ENCODE data around the gene TMUB2.
A peak's percentile ranks its signal among the peaks of the same experiment; 100 is the strongest.
"Not testable (repeated sequence)": the region's sequence is repeated elsewhere in the genome, so short reads cannot be mapped to it uniquely, and the experiment has no call there.

Gene TMUB2

DNA sequence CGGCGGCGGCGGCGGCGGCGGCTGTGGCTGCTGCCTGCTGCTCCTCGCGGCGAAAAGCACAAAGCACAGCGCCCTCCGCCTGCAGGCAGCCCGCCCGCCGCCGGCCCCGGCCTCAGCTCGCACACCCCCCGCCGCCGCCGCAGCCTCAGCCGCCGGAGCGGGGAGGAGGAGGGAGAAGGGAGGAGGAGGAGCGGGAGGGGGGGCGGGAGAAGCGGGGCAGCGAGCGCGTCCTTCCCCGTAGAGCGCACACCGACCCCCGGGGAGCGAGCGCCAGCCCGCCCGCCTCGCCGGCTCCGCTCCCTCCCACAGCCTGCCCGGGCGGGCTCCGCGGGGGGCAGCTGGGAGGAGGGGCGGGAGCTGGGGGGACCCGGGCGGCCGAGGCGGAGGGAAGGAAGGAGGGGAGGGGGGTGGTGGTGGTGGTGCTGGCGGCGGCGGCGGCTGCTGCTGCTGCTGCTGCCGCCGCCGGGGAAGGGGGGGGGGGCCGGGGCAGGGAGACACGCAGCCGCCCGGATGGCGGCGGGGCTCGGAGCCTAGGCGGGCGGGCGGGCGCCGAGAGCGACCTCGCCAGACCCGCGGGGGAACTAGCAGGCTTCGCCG is 32.9 kb downstream of the TMUB2 start, which contains the start of gene UBTF:
UBTF (minus strand) TSS at position 60 of the 597 bp plus-strand sequence. CDS start 1,446 bp downstream, outside the sequence.
- peak; percentile 66 for DNase-seq

DNA sequence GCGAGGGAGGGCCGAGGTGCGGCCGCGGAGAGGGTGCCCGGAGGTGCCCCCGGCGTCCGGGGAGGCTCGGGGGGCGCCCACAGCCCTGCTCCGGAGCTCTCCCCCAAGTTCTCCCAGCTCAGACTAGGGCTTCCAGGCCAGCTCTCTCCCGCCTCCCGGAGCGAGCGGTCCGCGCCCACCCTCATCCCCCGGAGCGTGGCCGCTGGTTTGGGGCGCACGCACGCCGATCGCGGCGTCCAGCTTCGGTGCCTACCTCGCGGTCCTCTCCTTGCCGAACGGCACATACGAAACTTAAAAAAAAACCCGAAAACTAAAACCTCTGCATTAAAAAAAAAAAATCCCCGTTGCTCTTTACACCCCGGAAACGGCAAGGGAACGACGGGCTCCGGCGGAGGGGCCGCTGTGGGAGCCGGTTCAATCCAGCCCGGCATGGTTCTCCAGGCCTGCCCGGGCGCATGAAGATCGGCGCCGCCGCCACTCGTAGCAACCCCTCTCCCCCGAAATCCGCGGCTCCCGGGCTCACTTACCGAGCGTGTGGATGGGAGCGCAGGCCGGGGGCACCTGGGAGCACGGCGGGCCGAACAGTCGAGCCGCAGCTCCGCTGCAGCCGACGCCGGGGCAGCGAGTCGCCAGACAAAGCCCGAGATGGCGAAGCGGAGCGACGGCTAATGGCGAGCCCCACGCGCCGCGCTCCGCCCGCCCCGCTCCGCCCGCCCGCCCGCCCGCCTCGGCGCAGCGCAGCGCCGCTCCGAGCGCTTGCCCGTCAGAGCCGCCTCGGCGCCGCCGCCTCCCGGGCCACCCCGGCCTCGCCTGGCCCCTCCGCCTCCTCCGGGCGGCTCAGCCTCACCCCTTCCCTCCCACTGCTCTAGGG is 33.7 kb downstream of the TMUB2 start:
- DNase-seq: peak; percentile 61

DNA sequence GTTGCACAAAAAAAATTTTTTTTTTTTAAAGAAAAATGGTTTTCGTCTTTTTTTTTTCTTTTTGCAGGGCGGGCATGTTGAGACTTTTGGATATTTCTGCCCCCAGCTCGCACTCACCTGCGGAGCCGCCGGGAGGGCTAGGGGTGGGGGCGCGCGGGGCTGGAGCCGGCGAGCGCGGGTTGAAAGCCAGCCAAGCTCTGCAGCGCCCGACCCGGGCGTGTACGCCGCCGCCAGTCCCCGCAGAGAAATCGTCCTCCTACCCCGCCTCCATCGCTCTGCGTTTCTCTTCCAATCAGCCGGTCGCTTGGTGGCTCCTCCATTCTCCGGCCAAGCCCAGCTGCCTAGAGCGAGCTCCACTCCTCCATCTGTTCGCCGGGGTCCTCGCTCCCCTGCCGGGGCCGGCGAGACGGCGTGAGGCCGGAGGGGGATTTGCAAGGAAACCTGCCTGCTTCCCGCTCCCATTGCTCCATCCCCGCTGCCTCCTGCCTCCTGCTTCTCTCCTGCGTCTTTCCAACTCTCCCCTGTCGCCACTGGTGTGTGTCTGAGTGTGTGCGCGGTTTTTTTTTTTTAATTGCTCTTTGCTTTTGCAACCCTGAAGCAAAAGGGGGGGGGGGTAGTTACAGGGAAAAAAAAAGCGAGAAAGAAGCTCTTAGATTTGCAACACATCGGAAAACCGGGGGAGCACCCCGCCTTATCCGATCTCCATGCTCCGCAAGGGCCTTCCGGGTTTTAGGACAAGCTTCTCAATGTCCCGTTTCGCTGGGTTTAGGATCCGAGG is 34.5 kb downstream of the TMUB2 start:
- peak; percentile 78 for DNase-seq

DNA sequence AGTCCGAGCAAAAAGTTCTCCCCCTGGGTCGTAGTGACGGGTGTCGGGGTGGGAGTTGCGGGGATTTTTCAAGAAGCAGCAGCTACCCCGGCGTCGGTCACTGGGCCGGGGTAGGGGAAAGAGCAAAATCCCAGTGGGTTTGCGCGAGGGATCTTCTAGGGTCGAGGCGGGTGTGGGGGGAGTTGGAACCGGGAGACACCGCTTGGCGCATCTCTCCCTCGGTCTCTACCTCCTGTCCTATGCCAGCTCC is 35.0 kb downstream of the TMUB2 start:
- no peak for DNase-seq

DNA sequence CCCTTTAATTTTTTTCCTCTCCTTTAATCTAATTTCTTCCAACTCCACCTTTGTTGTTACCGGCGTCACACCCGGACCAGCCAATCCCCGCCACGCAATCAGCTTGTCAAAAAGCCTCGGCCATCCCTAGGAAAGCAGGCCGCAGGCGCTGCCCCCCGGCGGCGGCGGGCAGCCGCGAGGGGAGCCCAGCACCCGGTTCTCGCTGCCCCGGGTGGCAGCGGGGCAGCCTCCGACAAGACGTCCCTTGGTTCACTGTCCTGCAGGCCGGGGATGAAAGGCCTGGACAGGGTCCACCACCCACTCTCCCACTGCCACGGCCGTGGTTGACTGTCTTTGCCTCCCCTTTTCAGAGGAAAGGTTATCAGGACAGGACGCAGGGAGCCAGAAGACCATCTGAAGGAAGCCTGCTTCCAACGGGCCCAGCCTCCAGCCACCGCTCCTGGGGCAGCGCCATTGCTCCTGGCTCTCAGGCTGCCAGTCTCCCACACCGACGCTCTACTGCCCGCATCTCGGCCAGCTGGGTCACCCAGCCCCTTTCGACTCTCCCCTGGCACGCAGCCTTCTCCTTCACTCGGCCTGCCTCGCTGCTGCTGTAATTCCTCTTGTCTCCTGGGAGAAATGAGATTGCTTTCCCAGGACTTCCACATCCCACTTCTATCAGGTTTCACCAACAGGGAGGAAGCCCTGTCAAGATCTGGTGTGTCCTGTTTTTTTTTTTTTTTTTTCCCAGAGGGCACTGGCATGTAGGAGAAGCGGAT is 35.5 kb downstream of the TMUB2 start:
- DNase-seq: peak; percentile 66

DNA sequence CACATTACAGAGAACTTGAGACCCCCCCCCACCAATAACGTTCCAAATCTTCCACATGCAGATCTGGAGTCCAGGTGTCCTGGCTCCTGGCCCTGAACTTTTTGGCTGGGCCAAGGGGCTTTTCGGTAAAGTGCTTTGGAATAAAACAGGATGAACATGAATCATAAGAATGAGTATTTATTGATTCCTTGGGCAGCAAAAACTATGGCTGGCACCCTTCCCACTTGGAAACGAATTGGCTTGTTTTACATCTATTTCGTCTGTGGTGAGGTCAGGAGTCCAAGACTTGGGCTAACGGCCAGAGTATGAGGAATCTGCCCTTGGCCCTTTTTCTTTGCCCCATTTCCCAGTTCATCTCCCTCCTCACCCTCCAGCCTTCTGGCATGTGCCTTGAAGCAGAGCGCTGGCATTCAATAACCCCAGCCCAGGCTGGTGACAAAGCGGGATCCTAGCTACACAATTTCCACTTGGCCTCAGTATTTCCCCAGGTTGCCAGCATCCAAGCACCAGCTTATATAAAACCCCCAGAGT is 36.8 kb downstream of the TMUB2 start:
- no peak for DNase-seq

DNA sequence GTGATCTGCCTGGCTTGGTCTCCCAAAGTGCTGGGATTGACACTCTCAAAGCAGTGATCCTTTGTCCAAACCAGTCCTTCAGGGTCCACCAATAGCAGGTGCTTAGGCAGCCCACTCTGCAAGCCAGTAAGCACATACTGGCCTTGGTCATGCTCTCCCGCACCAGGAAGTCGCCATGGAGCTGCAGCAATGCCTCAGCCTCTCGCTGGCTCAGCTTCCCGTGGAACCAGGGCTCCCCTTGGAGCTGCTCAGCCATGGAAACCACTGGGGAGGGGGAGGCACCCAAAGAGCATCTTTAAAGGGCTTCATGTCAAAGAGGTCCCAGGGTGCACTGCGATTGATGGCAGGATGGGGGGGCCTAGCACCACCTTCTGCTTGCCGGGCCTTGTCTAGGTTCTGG is 42.3 kb downstream of the TMUB2 start:
- DNase-seq: no peak

DNA sequence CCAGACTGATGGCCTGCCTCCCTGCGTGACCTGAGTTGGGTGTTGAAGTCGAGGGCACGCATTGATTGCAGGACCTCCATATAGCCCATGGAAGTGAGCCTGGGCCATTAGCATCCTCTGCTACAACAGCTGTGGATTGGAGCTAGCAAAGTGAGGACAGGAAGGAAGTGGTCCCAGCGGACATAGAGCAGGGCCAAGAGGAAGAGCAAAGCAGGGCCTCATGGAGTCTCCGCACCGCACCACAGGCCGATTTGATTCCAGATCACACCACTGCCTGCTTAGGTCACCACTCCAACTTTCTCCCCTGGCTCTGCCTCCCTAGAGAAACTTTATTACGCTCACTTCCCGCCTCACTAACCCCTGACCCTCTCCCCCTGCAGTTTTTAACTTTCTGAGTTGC is 43.4 kb downstream of the TMUB2 start:
- no peak for DNase-seq

DNA sequence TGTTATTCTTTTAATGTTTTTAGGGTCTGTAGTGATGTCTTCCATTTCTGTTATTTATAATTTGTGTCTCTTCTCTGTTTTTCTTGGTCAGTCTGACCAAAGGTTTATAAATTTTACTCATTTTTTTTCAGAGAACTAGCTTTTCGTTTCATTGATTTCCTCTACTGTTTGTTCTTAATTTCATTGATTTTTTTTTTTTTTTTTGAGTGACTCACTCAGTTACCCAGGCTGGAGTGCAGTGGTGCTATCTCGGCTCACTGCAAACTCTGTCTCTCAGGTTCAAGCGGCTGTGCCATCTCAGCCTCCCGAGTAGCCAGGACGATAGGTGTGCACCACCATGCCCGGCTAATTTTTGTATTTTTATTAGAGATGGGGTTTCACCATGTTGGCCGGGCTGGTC is 45.3 kb downstream of the TMUB2 start:
- DNase-seq: no peak

DNA sequence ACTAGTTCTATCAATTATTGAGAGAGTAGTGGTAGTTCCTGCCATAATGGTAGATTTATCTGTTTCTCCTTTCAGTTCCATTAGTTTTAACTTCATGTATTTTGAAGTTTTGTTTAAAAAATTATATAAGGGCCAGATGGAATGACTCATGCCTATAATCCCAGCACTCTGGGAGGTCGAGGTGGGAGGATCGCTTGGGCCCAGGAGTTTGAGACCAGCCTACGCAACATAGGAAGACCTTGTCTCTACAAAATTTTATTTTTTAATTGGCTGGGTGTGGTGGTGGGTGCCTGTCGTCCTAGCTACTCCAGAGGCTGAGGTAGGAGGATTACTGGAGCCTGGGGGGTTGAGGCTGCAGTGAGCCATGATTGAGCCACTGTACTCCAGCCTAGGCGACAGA is 46.8 kb downstream of the TMUB2 start:
- no peak for DNase-seq

DNA sequence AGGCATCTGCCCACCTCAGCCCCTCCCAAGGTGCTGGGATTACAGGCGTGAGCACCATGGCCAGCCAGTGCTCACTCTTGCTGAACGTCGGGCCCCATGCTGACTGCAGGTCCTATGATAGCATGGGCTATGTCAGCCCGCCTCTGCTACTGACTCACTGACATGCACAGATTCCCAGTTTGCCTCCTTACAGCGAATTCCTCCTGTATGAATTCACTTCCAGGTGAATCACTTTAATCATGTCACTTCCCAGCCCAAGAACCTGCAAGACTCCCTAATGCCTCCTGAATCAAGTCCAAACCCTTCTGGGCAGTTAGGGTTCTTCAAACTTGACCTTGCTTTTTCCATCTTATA is 48.8 kb downstream of the TMUB2 start:
- DNase-seq: no peak

DNA sequence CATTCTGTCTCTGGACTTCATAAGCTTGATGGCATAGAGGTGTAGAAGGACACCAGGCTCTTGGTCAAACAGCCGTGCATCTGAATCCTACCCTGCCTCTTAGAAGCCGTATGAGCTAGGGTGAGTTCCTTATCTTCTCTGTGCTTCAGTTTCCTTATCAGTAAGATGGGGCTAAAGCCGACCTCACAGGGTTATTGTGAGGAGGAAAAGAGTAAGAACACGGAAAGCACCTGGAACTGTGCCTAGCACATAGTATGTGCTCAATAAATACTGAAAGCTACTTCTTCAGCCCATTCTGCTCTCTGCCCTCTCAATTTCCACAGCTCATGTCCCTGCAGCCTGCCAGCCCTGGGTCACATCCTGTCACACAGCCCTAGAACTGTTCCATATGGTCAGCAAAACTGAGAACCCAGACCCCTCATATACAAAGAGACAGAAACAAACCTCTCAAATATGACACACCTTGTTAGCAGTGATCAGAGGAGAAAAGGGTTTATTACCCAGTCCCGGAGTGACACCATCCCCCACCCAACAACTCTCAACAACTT is 49.7 kb downstream of the TMUB2 start:
- no peak for DNase-seq

DNA sequence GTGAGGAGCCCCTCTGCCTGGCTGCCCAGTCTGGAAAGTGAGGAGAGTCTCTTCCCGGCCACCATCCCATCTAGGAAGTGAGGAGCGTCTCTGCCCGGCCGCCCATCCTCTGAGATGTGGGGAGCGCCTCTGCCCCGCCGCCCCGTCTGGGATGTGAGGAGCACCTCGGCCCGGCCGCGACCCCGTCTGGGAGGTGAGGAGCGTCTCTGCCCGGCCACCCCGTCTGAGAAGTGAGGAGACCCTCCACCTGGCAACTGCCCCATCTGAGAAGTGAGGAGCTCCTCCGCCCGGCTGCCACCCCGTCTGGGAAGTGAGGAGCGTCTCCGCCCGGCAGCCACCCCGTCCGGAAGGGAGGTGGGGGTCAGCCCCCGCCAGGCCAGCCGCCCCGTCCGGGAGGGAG is 51.1 kb downstream of the TMUB2 start:
- DNase-seq: not testable (repeated sequence)

DNA sequence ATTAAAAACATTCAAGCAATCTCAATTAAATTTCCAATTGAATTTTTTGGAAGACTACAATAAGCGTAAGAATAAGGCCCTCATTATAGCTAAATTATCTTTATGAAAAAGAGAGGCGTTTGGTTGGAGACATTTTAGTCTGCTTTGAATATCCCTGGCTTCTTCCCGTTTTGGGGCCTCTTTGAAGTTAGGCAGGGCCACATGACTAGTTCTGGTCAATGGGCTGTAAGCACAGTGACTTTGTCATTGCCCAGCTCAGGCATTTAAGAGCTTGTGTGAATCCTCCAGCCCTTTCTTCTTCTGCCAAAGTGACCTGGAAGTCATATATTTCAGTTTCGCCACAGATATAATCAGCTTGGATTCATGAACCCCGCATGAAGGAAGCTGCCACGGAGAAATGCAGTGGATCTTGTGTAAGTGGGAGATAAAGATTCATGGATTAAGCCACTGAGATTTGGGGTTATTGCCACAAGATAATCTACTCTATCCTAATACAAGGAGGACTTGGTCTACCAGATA is 54.4 kb downstream of the TMUB2 start:
- no peak for DNase-seq

All from activated CD4-positive, alpha-beta T cell treated with anti-CD3 and anti-CD28 coated beads, Interleukin-2, amount 50 U/mL, for 16 hours (primary cell).